Measurements from ENCODE around the gene RNF114.

GRCh38 chr20:49925901-49926454, 10.2 kb upstream of the RNF114 start:
- TF ChIP-seq, protein P1, sequence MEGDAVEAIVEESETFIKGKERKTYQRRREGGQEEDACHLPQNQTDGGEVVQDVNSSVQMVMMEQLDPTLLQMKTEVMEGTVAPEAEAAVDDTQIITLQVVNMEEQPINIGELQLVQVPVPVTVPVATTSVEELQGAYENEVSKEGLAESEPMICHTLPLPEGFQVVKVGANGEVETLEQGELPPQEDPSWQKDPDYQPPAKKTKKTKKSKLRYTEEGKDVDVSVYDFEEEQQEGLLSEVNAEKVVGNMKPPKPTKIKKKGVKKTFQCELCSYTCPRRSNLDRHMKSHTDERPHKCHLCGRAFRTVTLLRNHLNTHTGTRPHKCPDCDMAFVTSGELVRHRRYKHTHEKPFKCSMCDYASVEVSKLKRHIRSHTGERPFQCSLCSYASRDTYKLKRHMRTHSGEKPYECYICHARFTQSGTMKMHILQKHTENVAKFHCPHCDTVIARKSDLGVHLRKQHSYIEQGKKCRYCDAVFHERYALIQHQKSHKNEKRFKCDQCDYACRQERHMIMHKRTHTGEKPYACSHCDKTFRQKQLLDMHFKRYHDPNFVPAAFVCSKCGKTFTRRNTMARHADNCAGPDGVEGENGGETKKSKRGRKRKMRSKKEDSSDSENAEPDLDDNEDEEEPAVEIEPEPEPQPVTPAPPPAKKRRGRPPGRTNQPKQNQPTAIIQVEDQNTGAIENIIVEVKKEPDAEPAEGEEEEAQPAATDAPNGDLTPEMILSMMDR (IDR thresholded peaks at IDR 0.05; ENCODE audit: low read depth, low read length, missing input control): no peak
- no peak for TF ChIP-seq YY1 (IDR thresholded peaks at IDR 0.05)
- TF ChIP-seq, protein P2, sequence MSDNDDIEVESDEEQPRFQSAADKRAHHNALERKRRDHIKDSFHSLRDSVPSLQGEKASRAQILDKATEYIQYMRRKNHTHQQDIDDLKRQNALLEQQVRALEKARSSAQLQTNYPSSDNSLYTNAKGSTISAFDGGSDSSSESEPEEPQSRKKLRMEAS (IDR thresholded peaks at IDR 0.05): no peak
- TF ChIP-seq, protein P3, sequence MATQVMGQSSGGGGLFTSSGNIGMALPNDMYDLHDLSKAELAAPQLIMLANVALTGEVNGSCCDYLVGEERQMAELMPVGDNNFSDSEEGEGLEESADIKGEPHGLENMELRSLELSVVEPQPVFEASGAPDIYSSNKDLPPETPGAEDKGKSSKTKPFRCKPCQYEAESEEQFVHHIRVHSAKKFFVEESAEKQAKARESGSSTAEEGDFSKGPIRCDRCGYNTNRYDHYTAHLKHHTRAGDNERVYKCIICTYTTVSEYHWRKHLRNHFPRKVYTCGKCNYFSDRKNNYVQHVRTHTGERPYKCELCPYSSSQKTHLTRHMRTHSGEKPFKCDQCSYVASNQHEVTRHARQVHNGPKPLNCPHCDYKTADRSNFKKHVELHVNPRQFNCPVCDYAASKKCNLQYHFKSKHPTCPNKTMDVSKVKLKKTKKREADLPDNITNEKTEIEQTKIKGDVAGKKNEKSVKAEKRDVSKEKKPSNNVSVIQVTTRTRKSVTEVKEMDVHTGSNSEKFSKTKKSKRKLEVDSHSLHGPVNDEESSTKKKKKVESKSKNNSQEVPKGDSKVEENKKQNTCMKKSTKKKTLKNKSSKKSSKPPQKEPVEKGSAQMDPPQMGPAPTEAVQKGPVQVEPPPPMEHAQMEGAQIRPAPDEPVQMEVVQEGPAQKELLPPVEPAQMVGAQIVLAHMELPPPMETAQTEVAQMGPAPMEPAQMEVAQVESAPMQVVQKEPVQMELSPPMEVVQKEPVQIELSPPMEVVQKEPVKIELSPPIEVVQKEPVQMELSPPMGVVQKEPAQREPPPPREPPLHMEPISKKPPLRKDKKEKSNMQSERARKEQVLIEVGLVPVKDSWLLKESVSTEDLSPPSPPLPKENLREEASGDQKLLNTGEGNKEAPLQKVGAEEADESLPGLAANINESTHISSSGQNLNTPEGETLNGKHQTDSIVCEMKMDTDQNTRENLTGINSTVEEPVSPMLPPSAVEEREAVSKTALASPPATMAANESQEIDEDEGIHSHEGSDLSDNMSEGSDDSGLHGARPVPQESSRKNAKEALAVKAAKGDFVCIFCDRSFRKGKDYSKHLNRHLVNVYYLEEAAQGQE (IDR thresholded peaks at IDR 0.05): no peak
- no peak for TF ChIP-seq TAF1 (conservative IDR thresholded peaks at IDR 0.05)
- no peak for TF ChIP-seq FOXA1 (IDR thresholded peaks at IDR 0.05)
